Measurements from ENCODE around the gene CD226. TPM values are rescaled to one million over a fixed set of nuclear protein-coding genes. Genes with fewer than 3 reads are reported as not detected.

CD226 gene
- total RNA-seq (2022; extraction: Qiagen RNA extraction): 0.01 to 0.19 TPM (median 0.11 TPM) in 5 replicates

GRCh38 chr18:69947361-69948133, at the start of gene CD226:
CD226 (minus strand) TSS chr18:69947873; CDS start chr18:69947406, 467 bp downstream.

